ENCODE results near the gene HSD11B2.

GRCh38 chr16:67406111-67406971, 24.6 kb upstream of the HSD11B2 start:
- no peak for TF ChIP-seq CTCF (IDR thresholded peaks at IDR 0.05; ENCODE audit: low read depth, low read length, poor library complexity, severe bottlenecking)
- TF ChIP-seq EZH2phosphoT487 (IDR thresholded peaks at IDR 0.05; ENCODE audit: borderline replicate concordance, low read length): no peak

All from DOHH2 (cell line).